Daoy (cell line): ENCODE results near the gene BET1L. TPM values are rescaled to one million over a fixed set of nuclear protein-coding genes. Genes with fewer than 3 reads are reported as not detected.

Experiments
- DNase-seq: peaks from one replicate; pipeline ENCODE4 v3.0.0-alpha.2; 2015; ENCODE audit warnings: low read depth
- total RNA-seq: library from RNA; depleted of rRNA; stranded (reverse); fragments of >200 nt; shearing (Covaris generic); gene quantifications from 2 replicates; pipeline ENCODE4 v1.2.3, GENCODE V29; 2014

The BET1L gene
- total RNA-seq, 1 experiment from 2014 or later: 9.3 TPM

GRCh38 chr11:210122-210802 lies 3.1 kb upstream of the BET1L start:
- DNase-seq: peak; percentile 69

DNA sequence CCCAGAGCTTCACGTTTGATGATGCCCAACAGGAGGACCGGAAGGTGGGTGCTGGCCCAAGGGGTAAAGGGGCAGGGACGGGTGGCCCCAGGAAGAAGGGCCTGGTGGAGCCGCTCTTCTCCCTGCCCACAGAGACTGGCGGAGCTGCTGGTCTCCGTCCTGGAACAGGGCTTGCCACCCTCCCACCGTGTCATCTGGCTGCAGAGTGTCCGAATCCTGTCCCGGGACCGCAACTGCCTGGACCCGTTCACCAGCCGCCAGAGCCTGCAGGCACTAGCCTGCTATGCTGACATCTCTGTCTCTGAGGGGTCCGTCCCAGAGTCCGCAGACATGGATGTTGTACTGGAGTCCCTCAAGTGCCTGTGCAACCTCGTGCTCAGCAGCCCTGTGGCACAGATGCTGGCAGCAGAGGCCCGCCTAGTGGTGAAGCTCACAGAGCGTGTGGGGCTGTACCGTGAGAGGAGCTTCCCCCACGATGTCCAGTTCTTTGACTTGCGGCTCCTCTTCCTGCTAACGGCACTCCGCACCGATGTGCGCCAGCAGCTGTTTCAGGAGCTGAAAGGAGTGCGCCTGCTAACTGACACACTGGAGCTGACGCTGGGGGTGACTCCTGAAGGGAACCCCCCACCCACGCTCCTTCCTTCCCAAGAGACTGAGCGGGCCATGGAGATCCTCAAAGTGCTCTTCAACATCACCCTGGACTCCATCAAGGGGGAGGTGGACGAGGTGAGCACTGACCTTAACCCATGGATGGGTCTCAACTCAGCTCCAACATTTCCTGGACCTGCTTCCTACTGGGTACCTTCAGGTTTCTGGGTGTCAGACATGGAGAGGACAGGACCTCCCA lies 2.3 kb upstream of the BET1L start:
- DNase-seq: no peak

DNA sequence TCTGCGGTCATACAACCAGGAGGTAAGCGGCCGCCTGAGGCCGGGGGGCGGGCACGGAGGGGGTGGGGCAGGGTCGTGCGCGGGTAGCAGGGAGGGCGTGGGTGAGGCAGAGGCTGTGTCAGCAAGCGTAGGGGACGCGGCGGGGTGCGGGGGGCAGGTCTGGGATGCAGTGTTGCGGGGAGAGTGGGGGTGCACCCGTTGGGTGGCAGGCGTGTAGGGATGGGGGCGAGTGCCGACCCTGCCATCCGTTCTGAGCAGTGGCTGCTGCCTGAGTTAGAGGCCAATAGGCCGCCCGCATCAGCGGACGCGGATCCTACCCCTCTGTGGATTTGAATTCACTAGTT lies 1.7 kb upstream of the BET1L start:
- DNase-seq: no peak

DNA sequence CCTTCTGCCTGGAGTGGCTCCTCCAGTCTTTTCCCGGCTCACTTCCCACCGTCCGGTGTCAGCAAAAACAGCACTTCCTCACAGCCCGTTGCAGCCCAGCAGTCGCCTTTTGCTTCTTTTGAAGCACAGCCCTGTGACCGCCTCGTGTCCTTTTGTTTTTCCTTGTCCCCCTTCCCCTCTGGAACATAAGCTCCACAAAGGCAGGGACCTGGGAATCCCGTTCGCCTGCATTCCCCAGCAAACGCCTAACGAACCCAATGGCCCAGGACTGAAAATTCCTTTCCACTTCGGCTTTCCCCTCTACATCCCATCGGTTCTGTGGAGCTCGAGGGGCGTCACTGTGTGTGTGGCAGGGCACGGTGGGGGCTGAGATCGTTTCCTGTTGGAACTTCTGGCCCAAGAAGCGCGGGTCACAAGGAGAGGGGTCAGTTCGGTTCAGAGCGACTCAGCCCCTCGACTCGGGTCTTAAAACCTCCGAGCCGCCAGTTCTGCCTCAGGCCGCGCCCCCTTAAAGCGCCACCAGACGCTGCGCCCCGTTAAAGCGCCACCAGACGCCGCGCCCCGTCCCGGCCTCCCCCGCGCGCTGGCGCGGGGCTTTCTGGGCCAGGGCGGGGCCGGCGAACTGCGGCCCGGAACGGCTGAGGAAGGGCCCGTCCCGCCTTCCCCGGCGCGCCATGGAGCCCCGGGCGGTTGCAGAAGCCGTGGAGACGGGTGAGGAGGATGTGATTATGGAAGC lies 1.1 kb upstream of the BET1L start:
- DNase-seq: peak; percentile 82

DNA sequence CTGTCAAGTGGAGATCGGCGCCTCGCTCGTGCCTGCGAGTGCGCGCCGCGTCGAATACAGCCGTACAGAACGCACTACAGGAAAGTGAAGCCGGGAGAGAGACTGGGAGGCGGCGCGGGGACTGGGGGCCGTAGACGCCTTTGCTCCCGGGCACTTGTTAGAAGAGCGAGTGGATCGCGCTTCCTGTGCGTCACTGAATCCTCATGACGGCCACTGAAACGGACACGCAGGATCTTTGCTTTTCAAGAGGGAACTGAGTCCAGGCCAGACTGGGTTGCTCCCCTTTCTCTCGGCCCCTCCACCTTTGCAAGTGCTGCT lies 623 bp upstream of the BET1L start:
- DNase-seq: no peak

DNA sequence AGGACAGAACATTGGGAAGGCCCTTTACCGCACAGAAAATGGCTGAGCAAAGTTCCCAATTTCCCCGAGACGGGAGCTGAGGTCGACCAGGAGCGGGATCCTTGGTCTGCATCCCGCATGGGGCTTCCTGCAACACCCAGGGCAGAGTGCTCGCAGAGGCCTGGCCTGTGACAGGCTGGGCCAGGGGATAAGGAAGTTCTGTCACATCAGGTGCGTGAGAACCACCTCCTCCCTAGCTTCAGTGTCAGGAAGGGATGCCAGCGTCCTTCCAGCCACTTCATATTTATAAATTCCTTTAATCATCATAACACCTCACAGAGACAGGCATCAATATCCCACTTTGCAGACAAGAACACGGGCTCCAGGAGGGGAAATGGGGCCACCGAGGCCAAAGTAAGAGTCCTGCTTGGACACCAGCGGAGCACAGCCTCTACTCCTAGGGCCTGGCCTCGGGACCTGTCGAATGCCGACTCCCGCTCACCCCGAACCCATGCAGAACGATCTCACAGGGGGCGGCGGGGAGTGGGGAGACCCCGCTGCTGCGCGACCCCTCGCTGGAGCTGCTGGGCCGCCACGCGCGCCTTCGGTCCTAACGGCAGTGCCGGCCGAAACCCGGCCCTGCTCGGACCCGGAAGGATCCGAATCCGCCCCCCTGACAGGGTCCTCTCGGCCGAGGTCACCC lies 532 bp downstream of the BET1L start:
- peak; percentile 20 for DNase-seq

- DNase-seq: peak; percentile 1
Observed at GRCh38 chr11:206002-206384, 1.2 kb downstream of the BET1L start.

- peak; percentile 1 for DNase-seq
Observed at GRCh38 chr11:205221-206001, 1.8 kb downstream of the BET1L start.

GRCh38 chr11:204587-205109 lies 2.6 kb downstream of the BET1L start:
- peak; percentile 0 for DNase-seq

- peak; percentile 0 for DNase-seq
Observed at GRCh38 chr11:203945-204586, 3.1 kb downstream of the BET1L start.

- peak; percentile 0 for DNase-seq
Observed at GRCh38 chr11:203056-203944, 3.9 kb downstream of the BET1L start.

DNA sequence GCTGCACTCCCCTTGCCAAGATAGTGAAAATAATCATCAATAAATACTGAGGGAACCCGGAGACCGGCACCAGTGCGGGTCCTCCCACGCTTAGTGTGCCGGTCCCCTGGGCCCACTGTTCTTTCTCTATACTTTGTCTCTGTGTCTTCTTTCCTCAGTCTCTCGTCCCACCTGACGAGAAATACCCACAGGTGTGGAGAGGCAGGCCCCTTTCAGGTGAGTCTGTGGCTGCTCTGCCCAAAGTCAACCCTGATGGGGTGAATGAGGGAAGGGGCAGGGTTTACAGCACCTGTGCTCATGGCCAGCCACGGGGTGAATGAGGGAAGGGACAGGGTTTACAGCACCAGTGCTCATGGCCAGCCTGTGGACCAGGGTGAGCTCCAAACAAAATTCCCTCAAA lies 4.7 kb downstream of the BET1L start:
- DNase-seq: no peak

- DNase-seq: no peak
Observed at GRCh38 chr11:201966-202365, 5.2 kb downstream of the BET1L start.

- DNase-seq: no peak
Observed at GRCh38 chr11:200224-201003, 6.8 kb downstream of the BET1L start.

GRCh38 chr11:199782-200181 lies 7.4 kb downstream of the BET1L start:
- no peak for DNase-seq

DNA sequence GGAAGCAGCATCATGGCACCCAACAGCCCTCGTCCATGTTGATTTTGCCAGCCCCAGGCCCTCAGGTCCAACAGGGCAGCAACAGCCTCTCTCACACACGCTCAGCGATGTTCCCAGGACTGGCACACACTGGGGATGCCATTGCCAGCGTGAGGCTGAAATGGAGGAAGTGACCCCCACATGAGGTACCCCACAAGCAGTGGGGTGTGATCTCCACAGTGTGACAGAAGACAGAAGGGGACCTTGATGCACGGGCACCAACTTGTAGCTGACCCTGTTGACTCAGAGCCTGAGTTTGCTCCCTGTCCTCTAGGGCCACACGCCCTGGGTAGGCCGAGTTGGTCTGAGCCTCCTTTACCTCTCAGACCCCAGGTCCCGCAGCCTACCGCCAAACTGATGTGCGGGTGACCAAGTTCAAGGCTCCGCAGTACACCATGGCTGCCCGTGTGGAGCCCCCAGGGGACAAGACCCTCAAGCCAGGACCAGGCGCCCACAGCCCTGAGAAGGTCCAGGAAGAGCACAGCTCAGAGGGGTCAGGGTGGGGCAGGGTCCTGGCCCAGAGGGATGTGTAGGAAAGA lies 8.1 kb downstream of the BET1L start:
- no peak for DNase-seq

- DNase-seq: no peak
Observed at GRCh38 chr11:198236-198806, 8.9 kb downstream of the BET1L start.

- no peak for DNase-seq
Observed at GRCh38 chr11:197741-198235, 9.4 kb downstream of the BET1L start.
